ENCODE data around the gene MCF2L2. TPM values are rescaled to one million over a fixed set of nuclear protein-coding genes. Genes with fewer than 3 reads are reported as not detected.

Gene MCF2L2
- total RNA-seq, 1 donor from 2014 or later: 2.7 TPM

DNA sequence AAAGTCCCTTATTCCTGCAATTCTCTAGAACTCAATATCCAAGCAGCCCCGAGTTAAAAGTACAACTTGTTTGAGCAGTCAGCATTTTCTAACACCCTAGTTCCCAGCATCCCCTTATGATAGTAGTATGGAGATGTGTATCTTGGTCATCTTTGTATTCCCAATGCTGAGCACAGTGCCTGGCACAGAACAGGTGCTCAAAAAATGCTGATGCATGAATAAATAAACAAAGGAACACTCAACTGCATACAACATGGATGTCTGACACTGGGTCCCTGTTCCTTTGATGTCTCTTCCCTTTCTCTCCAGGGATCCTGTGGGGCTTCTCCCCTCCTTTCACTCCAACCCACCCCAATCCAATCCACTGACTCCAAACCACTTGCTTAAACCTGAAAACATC, 199.2 kb downstream of the MCF2L2 start:
- H3K4me1 Mint-ChIP-seq (ENCODE audit: unreplicated experiment): no peaks in the 10 kb centered on the region
- TF ChIP-seq, protein P1, sequence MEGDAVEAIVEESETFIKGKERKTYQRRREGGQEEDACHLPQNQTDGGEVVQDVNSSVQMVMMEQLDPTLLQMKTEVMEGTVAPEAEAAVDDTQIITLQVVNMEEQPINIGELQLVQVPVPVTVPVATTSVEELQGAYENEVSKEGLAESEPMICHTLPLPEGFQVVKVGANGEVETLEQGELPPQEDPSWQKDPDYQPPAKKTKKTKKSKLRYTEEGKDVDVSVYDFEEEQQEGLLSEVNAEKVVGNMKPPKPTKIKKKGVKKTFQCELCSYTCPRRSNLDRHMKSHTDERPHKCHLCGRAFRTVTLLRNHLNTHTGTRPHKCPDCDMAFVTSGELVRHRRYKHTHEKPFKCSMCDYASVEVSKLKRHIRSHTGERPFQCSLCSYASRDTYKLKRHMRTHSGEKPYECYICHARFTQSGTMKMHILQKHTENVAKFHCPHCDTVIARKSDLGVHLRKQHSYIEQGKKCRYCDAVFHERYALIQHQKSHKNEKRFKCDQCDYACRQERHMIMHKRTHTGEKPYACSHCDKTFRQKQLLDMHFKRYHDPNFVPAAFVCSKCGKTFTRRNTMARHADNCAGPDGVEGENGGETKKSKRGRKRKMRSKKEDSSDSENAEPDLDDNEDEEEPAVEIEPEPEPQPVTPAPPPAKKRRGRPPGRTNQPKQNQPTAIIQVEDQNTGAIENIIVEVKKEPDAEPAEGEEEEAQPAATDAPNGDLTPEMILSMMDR (conservative IDR thresholded peaks at IDR 0.05): no peak

DNA sequence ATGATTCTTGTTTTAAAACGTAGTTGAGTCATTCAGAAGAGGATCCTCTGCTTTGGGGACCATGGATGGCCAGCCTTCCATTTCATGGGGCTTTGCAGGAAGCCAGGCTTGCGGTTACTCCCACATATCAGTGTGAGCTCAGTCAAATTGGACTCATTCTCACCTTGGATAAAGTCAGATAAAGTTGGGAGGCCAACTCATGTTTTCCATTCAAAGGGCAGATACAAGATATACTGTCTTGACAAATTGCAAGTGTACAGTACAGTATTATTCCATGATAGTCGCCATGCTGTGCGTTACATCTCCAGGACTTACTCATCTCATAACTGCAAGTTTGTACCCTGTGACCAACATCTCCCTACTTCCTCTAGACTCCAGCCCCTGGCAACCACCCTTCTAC, 200.8 kb downstream of the MCF2L2 start:
- TF ChIP-seq, protein P1 (conservative IDR thresholded peaks at IDR 0.05): no peak
- no peak for DNase-seq (ENCODE audit: extremely low spot score, unreplicated experiment)
- Mint-ChIP-seq H3K27me3 (peaks cover 3% of the 10 kb centered on the region), H3K4me3 (no peak overlapping the region), H3K27ac (no peak overlapping the region), H3K36me3 (peaks cover 3% of the 10 kb centered on the region), H3K9me3 (no peaks in the 10 kb centered on the region), H3K4me1 (ENCODE audit: unreplicated experiment) (no peaks in the 10 kb centered on the region)

More for the DNA sequence above, 199.2 kb downstream of the MCF2L2 start:
- H3K27ac Mint-ChIP-seq: no peak overlapping the region
- peaks cover 3% of the 10 kb centered on the region for H3K36me3 Mint-ChIP-seq
- H3K4me3 Mint-ChIP-seq: no peak overlapping the region
- no peak for DNase-seq (ENCODE audit: extremely low spot score, unreplicated experiment)
- peaks cover 3% of the 10 kb centered on the region for H3K27me3 Mint-ChIP-seq
- H3K9me3 Mint-ChIP-seq: no peaks in the 10 kb centered on the region

DNA sequence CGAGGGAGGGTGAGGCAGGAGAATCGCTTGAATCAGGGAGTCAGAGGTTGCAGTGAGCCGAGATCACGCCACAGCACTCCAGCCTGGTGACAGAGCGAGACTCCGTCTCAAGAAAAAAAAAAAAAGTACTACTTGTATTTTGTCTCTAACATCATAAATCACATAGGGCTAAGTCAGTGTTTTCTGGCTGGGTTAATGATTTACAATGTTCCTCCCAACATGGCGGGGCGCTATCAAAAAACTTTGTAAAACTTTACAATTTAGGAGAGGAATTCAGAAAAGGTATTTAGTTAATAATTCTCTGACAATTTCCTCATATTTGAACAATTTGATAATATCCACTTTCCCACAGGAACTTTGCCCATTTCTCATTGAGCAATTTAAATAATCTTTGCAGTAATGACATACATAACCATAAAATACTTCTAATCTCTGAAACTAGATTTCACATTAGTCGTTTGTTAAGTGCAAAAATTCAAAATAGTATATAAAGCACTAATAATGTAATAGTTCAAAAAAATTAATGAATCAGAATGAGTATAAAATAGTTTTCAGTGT, 202.0 kb downstream of the MCF2L2 start:
- Mint-ChIP-seq H3K36me3 (peaks cover 3% of the 10 kb centered on the region), H3K9me3 (no peaks in the 10 kb centered on the region)

DNA sequence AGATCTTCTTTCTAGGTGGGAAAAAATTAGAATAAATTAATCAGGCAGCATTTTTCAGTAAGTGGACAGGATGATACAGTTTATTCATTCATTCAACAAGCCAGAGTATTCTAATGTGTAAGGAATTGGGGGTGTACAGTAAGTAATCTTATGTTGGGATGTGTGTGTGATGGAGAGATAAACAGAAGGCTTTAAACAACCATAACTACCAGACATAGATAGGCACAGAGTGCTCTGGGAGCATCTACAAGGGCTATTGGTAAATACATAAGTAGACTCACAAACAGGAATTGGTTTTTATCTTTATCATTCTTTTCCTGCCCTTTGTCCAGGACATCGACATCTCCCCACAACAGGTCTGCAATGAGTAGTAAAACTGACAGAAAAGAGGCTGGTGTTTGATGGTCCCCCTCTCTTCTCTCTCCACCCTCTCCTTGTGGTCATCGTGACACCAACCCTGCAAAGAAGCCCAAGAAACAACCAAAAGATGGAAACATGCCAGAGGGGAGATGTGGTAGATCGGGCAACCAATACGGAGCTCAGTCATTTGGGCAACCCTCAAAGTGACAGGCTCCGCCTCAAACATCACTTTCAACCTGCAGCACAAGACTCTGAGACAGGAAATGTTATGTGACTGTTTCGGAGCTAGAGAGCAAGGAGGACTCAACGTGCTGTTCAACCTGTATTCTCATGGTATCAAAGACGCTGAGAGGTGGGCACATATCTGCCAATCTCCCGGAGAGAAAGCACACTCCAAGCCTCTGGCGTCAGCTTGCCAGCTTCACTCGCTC, 204.0 kb downstream of the MCF2L2 start:
- Mint-ChIP-seq H3K27ac (no peak overlapping the region), H3K4me1 (ENCODE audit: unreplicated experiment) (no peaks in the 10 kb centered on the region), H3K36me3 (peaks cover 3% of the 10 kb centered on the region), H3K9me3 (no peaks in the 10 kb centered on the region), H3K4me3 (no peak overlapping the region), H3K27me3 (peaks cover under 1% of the 10 kb centered on the region)
- TF ChIP-seq, protein P1 (conservative IDR thresholded peaks at IDR 0.05): no peak
- no peak for DNase-seq (ENCODE audit: extremely low spot score, unreplicated experiment)

More for the DNA sequence above, 202.0 kb downstream of the MCF2L2 start:
- Mint-ChIP-seq H3K4me3 (no peak overlapping the region), H3K27me3 (peaks cover 3% of the 10 kb centered on the region), H3K4me1 (ENCODE audit: unreplicated experiment) (no peaks in the 10 kb centered on the region), H3K27ac (no peak overlapping the region)
- DNase-seq (ENCODE audit: extremely low spot score, unreplicated experiment): no peak
- TF ChIP-seq, protein P1 (conservative IDR thresholded peaks at IDR 0.05): no peak

DNA sequence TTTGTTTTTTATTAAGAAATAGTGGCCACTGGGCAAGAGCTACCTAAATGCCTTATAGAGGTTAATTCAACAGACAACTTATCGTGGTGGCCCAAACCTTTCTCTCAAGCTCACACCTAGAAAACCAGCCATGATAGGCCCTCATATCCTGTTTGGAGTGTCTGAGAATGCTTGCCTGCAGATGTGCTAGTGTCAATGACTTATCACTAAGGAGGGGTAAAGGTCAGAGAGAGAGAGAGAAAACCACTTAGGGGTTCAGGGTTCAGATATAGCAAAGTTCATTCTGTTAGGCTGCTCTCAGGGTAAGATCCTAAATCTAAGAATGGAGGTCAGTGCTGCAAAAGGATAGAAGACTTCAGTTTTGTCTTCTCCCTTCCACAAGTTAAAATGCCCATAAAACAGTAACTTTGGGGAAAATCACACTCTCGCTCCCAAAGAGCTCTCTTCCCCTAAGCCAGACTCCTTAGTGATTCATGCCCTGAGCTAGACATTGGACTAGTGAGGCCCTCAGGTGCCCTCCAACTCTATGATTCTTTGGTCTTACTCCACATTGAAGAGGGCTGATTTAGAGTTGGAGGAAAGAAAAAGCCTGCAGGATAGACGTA, 205.7 kb downstream of the MCF2L2 start:
- Mint-ChIP-seq H3K27ac (no peak overlapping the region), H3K27me3 (no peaks in the 10 kb centered on the region), H3K4me1 (ENCODE audit: unreplicated experiment) (no peaks in the 10 kb centered on the region), H3K4me3 (no peak overlapping the region), H3K36me3 (peaks cover 3% of the 10 kb centered on the region), H3K9me3 (no peaks in the 10 kb centered on the region)
- TF ChIP-seq, protein P1 (conservative IDR thresholded peaks at IDR 0.05): no peak
- DNase-seq (ENCODE audit: extremely low spot score, unreplicated experiment): no peak

All from type B pancreatic cell (in vitro differentiated cells).